ENCODE measurements around the gene IGSF5. TPM values are rescaled to one million over a fixed set of nuclear protein-coding genes. Genes with fewer than 3 reads are reported as not detected.
A peak's percentile ranks its signal among the peaks of the same experiment; 100 is the strongest.

IGSF5 gene
- total RNA-seq, 1 experiment from 2014 or later = 1.4 TPM

- DNase-seq = no peak
- H3K36me3 ChIP-seq (replicated peaks; ENCODE audit: control insufficient read depth, insufficient read depth, low read length) = no peaks in the 10 kb centered on the region
- no peaks in the 10 kb centered on the region for H3K27me3 ChIP-seq (ENCODE audit: control insufficient read depth, insufficient read depth, low read length)
- H3K4me3 ChIP-seq (ENCODE audit: insufficient read depth, low read depth, low read length) = no peak overlapping the region
Measured at GRCh38 chr21:39822042-39822441, 77.1 kb downstream of the IGSF5 start.

GRCh38 chr21:39825250-39825649, 80.3 kb downstream of the IGSF5 start:
- Histone ChIP-seq H3K27me3 (ENCODE audit: control insufficient read depth, insufficient read depth, low read length) (no peaks in the 10 kb centered on the region), H3K4me3 (ENCODE audit: insufficient read depth, low read depth, low read length) (no peak overlapping the region), H3K36me3 (replicated peaks; ENCODE audit: control insufficient read depth, insufficient read depth, low read length) (no peaks in the 10 kb centered on the region)
- no peak for DNase-seq

GRCh38 chr21:39834543-39834942, 89.6 kb downstream of the IGSF5 start:
- Histone ChIP-seq H3K27me3 (ENCODE audit: control insufficient read depth, insufficient read depth, low read length) (no peaks in the 10 kb centered on the region), H3K4me3 (ENCODE audit: insufficient read depth, low read depth, low read length) (no peak overlapping the region), H3K36me3 (replicated peaks; ENCODE audit: control insufficient read depth, insufficient read depth, low read length) (no peaks in the 10 kb centered on the region)
- DNase-seq = no peak

GRCh38 chr21:39837861-39838359, 92.9 kb downstream of the IGSF5 start:
- DNase-seq = no peak
- Histone ChIP-seq H3K27me3 (ENCODE audit: control insufficient read depth, insufficient read depth, low read length) (no peaks in the 10 kb centered on the region), H3K4me3 (ENCODE audit: insufficient read depth, low read depth, low read length) (no peak overlapping the region), H3K36me3 (replicated peaks; ENCODE audit: control insufficient read depth, insufficient read depth, low read length) (no peaks in the 10 kb centered on the region)

- H3K36me3 ChIP-seq (replicated peaks; ENCODE audit: control insufficient read depth, insufficient read depth, low read length) = no peaks in the 10 kb centered on the region
- no peak for DNase-seq
- H3K4me3 ChIP-seq (ENCODE audit: insufficient read depth, low read depth, low read length) = no peak overlapping the region
Measured at GRCh38 chr21:39840373-39841097, 95.6 kb downstream of the IGSF5 start.

GRCh38 chr21:39842741-39843459, 97.9 kb downstream of the IGSF5 start:
- Histone ChIP-seq H3K4me3 (ENCODE audit: insufficient read depth, low read depth, low read length) (no peak overlapping the region), H3K27me3 (ENCODE audit: control insufficient read depth, insufficient read depth, low read length) (no peaks in the 10 kb centered on the region), H3K36me3 (replicated peaks; ENCODE audit: control insufficient read depth, insufficient read depth, low read length) (no peaks in the 10 kb centered on the region)
- no peak for DNase-seq

More at GRCh38 chr21:39840373-39841097, 95.6 kb downstream of the IGSF5 start:
- H3K27me3 ChIP-seq (ENCODE audit: control insufficient read depth, insufficient read depth, low read length) = no peaks in the 10 kb centered on the region

GRCh38 chr21:39843483-39843882, 98.5 kb downstream of the IGSF5 start:
- no peaks in the 10 kb centered on the region for H3K36me3 ChIP-seq (replicated peaks; ENCODE audit: control insufficient read depth, insufficient read depth, low read length)
- no peak overlapping the region for H3K4me3 ChIP-seq (ENCODE audit: insufficient read depth, low read depth, low read length)
- DNase-seq = no peak
- no peaks in the 10 kb centered on the region for H3K27me3 ChIP-seq (ENCODE audit: control insufficient read depth, insufficient read depth, low read length)

GRCh38 chr21:39843916-39844315, 98.9 kb downstream of the IGSF5 start:
- no peaks in the 10 kb centered on the region for H3K27me3 ChIP-seq (ENCODE audit: control insufficient read depth, insufficient read depth, low read length)
- H3K36me3 ChIP-seq (replicated peaks; ENCODE audit: control insufficient read depth, insufficient read depth, low read length) = no peaks in the 10 kb centered on the region
- DNase-seq = no peak
- H3K4me3 ChIP-seq (ENCODE audit: insufficient read depth, low read depth, low read length) = no peak overlapping the region

- H3K27me3 ChIP-seq (ENCODE audit: control insufficient read depth, insufficient read depth, low read length) = no peaks in the 10 kb centered on the region
- no peak for DNase-seq
- no peak overlapping the region for H3K4me3 ChIP-seq (ENCODE audit: insufficient read depth, low read depth, low read length)
- no peaks in the 10 kb centered on the region for H3K36me3 ChIP-seq (replicated peaks; ENCODE audit: control insufficient read depth, insufficient read depth, low read length)
Measured at GRCh38 chr21:39845571-39846130, 100.7 kb downstream of the IGSF5 start.

GRCh38 chr21:39847877-39848276, 102.9 kb downstream of the IGSF5 start:
- no peak for DNase-seq
- Histone ChIP-seq H3K36me3 (replicated peaks; ENCODE audit: control insufficient read depth, insufficient read depth, low read length) (no peaks in the 10 kb centered on the region), H3K4me3 (ENCODE audit: insufficient read depth, low read depth, low read length) (no peak overlapping the region), H3K27me3 (ENCODE audit: control insufficient read depth, insufficient read depth, low read length) (no peaks in the 10 kb centered on the region)

- no peaks in the 10 kb centered on the region for H3K36me3 ChIP-seq (replicated peaks; ENCODE audit: control insufficient read depth, insufficient read depth, low read length)
- H3K27me3 ChIP-seq (ENCODE audit: control insufficient read depth, insufficient read depth, low read length) = no peaks in the 10 kb centered on the region
- no peak overlapping the region for H3K4me3 ChIP-seq (ENCODE audit: insufficient read depth, low read depth, low read length)
- DNase-seq = no peak
Measured at GRCh38 chr21:39849014-39849655, 104.2 kb downstream of the IGSF5 start.

- Histone ChIP-seq H3K27me3 (ENCODE audit: control insufficient read depth, insufficient read depth, low read length) (no peaks in the 10 kb centered on the region), H3K36me3 (replicated peaks; ENCODE audit: control insufficient read depth, insufficient read depth, low read length) (no peaks in the 10 kb centered on the region), H3K4me3 (ENCODE audit: insufficient read depth, low read depth, low read length) (no peak overlapping the region)
- DNase-seq = no peak
Measured at GRCh38 chr21:39850333-39850732, 105.3 kb downstream of the IGSF5 start.

- peak; percentile 37 for DNase-seq
- H3K27me3 ChIP-seq (ENCODE audit: control insufficient read depth, insufficient read depth, low read length) = no peaks in the 10 kb centered on the region
- no peak overlapping the region for H3K4me3 ChIP-seq (ENCODE audit: insufficient read depth, low read depth, low read length)
- no peaks in the 10 kb centered on the region for H3K36me3 ChIP-seq (replicated peaks; ENCODE audit: control insufficient read depth, insufficient read depth, low read length)
Measured at GRCh38 chr21:39851002-39851618, 106.1 kb downstream of the IGSF5 start.

All from H7 (cell line).